ENCODE measurements around the gene PDLIM5. TPM values are rescaled to one million over a fixed set of nuclear protein-coding genes. Genes with fewer than 3 reads are reported as not detected.
A peak's percentile ranks its signal among the peaks of the same experiment; 100 is the strongest.

PDLIM5 gene
- total RNA-seq, 1 experiment from 2014 or later, result 58.0 TPM

DNA sequence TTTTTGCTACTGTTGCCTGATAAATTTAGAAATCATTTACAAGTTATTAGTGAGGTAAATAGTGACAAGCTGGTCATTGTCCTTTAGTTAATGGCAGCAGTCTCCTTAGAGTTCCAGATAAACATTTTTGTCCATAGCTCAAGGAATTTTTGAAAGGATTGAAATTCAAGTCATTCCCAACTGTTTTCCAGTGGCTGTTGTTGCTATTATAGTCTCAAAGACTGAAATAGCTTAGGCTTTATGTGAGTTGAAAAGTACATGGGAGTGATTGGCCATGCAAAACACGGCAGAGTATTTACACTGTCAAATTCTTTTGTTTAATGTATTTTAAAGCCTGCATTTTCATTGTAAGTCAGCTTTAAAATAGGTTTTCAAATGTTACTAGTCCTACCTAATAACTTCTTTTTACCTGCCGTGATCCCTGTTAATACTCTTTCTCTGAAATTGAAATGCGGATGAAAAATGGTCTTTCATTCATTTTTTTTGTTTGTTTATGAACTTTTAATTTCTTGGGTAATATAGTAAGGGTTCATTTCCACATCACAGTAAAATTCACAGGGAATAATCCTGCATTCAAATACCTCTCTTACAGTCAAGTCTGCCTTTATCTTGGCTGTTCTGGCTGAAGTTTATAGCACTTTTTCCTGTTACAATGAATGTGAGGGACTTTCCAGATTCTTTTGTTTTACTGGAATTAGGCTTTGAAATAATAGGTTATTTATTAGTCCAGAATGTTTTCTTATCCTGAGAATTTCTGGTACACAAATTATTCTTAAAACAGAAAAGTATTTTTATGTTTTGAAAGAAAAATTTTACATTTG is 85.1 kb downstream of the PDLIM5 start:
- no peak overlapping the region for H3K4me2 ChIP-seq (ENCODE audit: insufficient read depth, insufficient read length, low read length)
- H2AK5ac ChIP-seq (ENCODE audit: insufficient read length, low read length), result no peak overlapping the region
- H3K4me1 ChIP-seq (ENCODE audit: insufficient read depth, low read length), result peaks cover 20% of the 10 kb centered on the region; the same call in 1 of the 2 replicates
- TF ChIP-seq, protein P1, sequence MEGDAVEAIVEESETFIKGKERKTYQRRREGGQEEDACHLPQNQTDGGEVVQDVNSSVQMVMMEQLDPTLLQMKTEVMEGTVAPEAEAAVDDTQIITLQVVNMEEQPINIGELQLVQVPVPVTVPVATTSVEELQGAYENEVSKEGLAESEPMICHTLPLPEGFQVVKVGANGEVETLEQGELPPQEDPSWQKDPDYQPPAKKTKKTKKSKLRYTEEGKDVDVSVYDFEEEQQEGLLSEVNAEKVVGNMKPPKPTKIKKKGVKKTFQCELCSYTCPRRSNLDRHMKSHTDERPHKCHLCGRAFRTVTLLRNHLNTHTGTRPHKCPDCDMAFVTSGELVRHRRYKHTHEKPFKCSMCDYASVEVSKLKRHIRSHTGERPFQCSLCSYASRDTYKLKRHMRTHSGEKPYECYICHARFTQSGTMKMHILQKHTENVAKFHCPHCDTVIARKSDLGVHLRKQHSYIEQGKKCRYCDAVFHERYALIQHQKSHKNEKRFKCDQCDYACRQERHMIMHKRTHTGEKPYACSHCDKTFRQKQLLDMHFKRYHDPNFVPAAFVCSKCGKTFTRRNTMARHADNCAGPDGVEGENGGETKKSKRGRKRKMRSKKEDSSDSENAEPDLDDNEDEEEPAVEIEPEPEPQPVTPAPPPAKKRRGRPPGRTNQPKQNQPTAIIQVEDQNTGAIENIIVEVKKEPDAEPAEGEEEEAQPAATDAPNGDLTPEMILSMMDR (conservative IDR thresholded peaks at IDR 0.05), result no peak
- no peak overlapping the region for H2BK20ac ChIP-seq (ENCODE audit: low read depth, low read length, poor library complexity, severe bottlenecking)
- H3K27ac ChIP-seq (ENCODE audit: insufficient read length, low read depth, low read length), result no peak overlapping the region
- H3K79me2 ChIP-seq (ENCODE audit: insufficient read depth, low read length), result no peaks in the 10 kb centered on the region
- H2AFZ ChIP-seq (ENCODE audit: low read length), result no peak overlapping the region
- no peak overlapping the region for H3K18ac ChIP-seq (ENCODE audit: insufficient read length, low read depth, low read length)
- Mint-ChIP-seq H3K4me3 (no peak overlapping the region), H3K9me3 (no peaks in the 10 kb centered on the region), H3K4me1 (peaks cover 70 to 77% of the 10 kb centered on the region in 2 experiments), H3K27me3 (ENCODE audit: low read depth) (no peaks in the 10 kb centered on the region), H3K36me3 (ENCODE audit: insufficient read depth in 1 of 3, low read depth in 3 of 3) (no peaks in the 10 kb centered on the region), H3K27ac (peak overlapping the region in 1 of 3 experiments; percentile 76; a peak in 2 of 7 replicates)
- no peak overlapping the region for H2BK15ac ChIP-seq (ENCODE audit: low read depth, low read length)
- no peaks in the 10 kb centered on the region for H3K79me1 ChIP-seq (ENCODE audit: insufficient read depth, low read depth, low read length, poor library complexity, severe bottlenecking)
- no peaks in the 10 kb centered on the region for H4K20me1 ChIP-seq (ENCODE audit: control insufficient read depth, insufficient read depth, insufficient read length)
- H3K27me3 ChIP-seq (ENCODE audit: insufficient read depth, low read length), result no peaks in the 10 kb centered on the region
- no peak overlapping the region for H3K23ac ChIP-seq (ENCODE audit: insufficient read length, low read depth, low read length)
- H3K14ac ChIP-seq (ENCODE audit: insufficient read depth, low read length), result no peak overlapping the region
- DNase-seq, result no peak
- H3K4ac ChIP-seq (ENCODE audit: low read depth, low read length), result no peak overlapping the region
- no peak overlapping the region for H4K91ac ChIP-seq (ENCODE audit: insufficient read length, low read depth, low read length)
- no peak overlapping the region for H2BK12ac ChIP-seq (ENCODE audit: insufficient read length, low read depth, low read length)
- no peak overlapping the region for H4K8ac ChIP-seq (replicated peaks; ENCODE audit: insufficient read length, low read depth, low read length)
- no peak overlapping the region for H4K5ac ChIP-seq (ENCODE audit: insufficient read length, low read depth, low read length)
- WGBS (ENCODE audit: extremely low coverage, insufficient read length, low lambda C conversion rate), result no CpG with 5 or more reads among the region's 3 CpGs
- no peak overlapping the region for H3K56ac ChIP-seq (ENCODE audit: insufficient read length, low read depth, low read length)
- no peak overlapping the region for H3T11ph ChIP-seq (ENCODE audit: low read length)
- H3K9ac ChIP-seq (ENCODE audit: extremely low read depth, insufficient read length, low read length), result no peak overlapping the region
- no peaks in the 10 kb centered on the region for H3K9me3 ChIP-seq (ENCODE audit: control insufficient read depth, low read depth, low read length)
- H3K23me2 ChIP-seq (ENCODE audit: insufficient read length, low read depth, low read length, poor library complexity, severe bottlenecking), result no peaks in the 10 kb centered on the region
- H2BK5ac ChIP-seq (ENCODE audit: insufficient read length, low read length), result no peak overlapping the region
- no peak overlapping the region for H2BK120ac ChIP-seq (ENCODE audit: low read depth, low read length, poor library complexity, severe bottlenecking)

Data from H9 (cell line).